Thymus (tissue), 11 donors: Measurements from ENCODE around the gene RAB6A. TPM values are rescaled to one million over a fixed set of nuclear protein-coding genes. Genes with fewer than 3 reads are reported as not detected.
A peak's percentile ranks its signal among the peaks of the same experiment; 100 is the strongest.
"Not testable (repeated sequence)": the region's sequence is repeated elsewhere in the genome, so short reads cannot be mapped to it uniquely, and the experiment has no call there.

Experiments used
- DNase-seq, 9 donors: peaks; one replicate each; pipeline ENCODE4 v3.0.0-alpha.2; 2013; ENCODE audit warnings: low spot score in 9 of 9, low read depth in 6 of 9, missing footprints in 1 of 9
- H3K27ac ChIP-seq, 2 donors: one replicate each; pipeline ENCODE4 v1.5.1; 2013; ENCODE audit warnings: control low read depth in 1 of 2, low read depth in 1 of 2, low read length in 1 of 2, mild to moderate bottlenecking in 1 of 2, moderate library complexity in 1 of 2
- H3K27me3 ChIP-seq, 2 donors: one replicate each; pipeline ENCODE4 v1.5.1; 2013; ENCODE audit warnings: low read length in 1 of 2; ENCODE audit not compliant: control insufficient read depth in 2 of 2, insufficient read depth in 1 of 2
- H3K36me3 ChIP-seq, 2 donors: one replicate each; pipeline ENCODE4 v1.5.1; 2013; ENCODE audit warnings: low read length in 1 of 2, mild to moderate bottlenecking in 1 of 2, moderate library complexity in 1 of 2; ENCODE audit not compliant: control insufficient read depth in 2 of 2, insufficient read depth in 2 of 2
- H3K4me1 ChIP-seq, 2 donors: one replicate each; pipeline ENCODE4 v1.5.1; 2013; ENCODE audit warnings: low read length in 2 of 2; ENCODE audit not compliant: control insufficient read depth in 2 of 2, insufficient read depth in 2 of 2
- H3K4me3 ChIP-seq, 2 donors: one replicate each; pipeline ENCODE4 v1.5.1; 2013; ENCODE audit warnings: low read length in 2 of 2, control low read depth in 1 of 2, mild to moderate bottlenecking in 1 of 2
- H3K9me3 ChIP-seq, 2 donors: one replicate each; pipeline ENCODE4 v1.5.1; 2013; ENCODE audit warnings: low read length in 1 of 2, mild to moderate bottlenecking in 1 of 2; ENCODE audit not compliant: control insufficient read depth in 2 of 2, insufficient read depth in 1 of 2
- WGBS: extraction: QIAGEN DNeasy Blood & Tissue Kit; methylation state at CpG from one replicate; pipeline ENCODE4 v1.1.7; 2013; 5-methylcytosine and 5-hydroxymethylcytosine counted together
- polyA plus RNA-seq: library from polyadenylated mRNA; stranded (reverse); fragments of 200-250 nt; gene quantifications from one replicate; pipeline ENCODE4 v1.2.3, GENCODE V29; 2013
- total RNA-seq: library from RNA; stranded (reverse); fragments of 120-200 nt; gene quantifications from one replicate; pipeline ENCODE4 v1.2.4, GENCODE V29; 2013
- donor health status: healthy.

RAB6A gene
- total and polyA plus RNA-seq, 2 donors, result 48.9 to 64.4 TPM

GRCh38 chr11:73783483-73784020, 22.7 kb upstream of the RAB6A start:
- H3K27me3 ChIP-seq, result no peaks in the 10 kb centered on the region
- H3K4me3 ChIP-seq, result no peak overlapping the region
- DNase-seq, result no peak
- no peaks in the 10 kb centered on the region for H3K36me3 ChIP-seq
- H3K4me1 ChIP-seq, result peaks cover 1 to 10% of the 10 kb centered on the region in 2 donors
- WGBS, result 97% methylated on average over 5 of the region's 5 CpGs
- no peak overlapping the region for H3K27ac ChIP-seq
- peaks cover 0 to 1% of the 10 kb centered on the region in 2 donors for H3K9me3 ChIP-seq

DNA sequence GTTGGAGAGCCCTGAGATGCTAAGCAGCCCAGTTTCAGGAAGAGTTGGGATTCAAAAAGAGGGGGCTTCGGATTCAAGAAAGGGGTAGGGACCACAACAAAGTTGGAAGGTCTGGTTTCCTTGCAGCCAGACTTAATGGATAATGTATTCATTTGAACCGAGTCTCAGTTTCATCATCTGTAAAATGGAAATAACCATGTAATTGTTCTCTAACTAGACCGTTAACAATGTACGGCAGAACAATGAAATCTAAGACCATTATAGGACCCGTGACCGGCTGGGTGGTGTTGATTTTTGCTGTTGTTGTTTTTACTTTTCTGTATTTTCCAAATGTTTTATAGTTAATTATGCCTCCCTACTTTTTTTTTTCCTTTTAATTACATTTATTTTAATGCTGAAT, 20.4 kb upstream of the RAB6A start:
- Histone ChIP-seq H3K27ac (no peak overlapping the region), H3K36me3 (no peaks in the 10 kb centered on the region), H3K4me3 (no peak overlapping the region), H3K27me3 (no peaks in the 10 kb centered on the region), H3K4me1 (peaks cover 0 to 3% of the 10 kb centered on the region in 2 donors), H3K9me3 (no peaks in the 10 kb centered on the region)
- 98% methylated on average over 6 of the region's 6 CpGs for WGBS
- no peak for DNase-seq

- under 1% methylated on average over 30 of the region's 30 CpGs for WGBS
- H3K9me3 ChIP-seq, result peaks cover 0 to 4% of the 10 kb centered on the region in 2 donors
- H3K4me1 ChIP-seq, result peaks cover 0 to 3% of the 10 kb centered on the region in 2 donors
- no peaks in the 10 kb centered on the region for H3K36me3 ChIP-seq
- peak; percentile 91 to 99 (median 96) for DNase-seq
- H3K4me3 ChIP-seq, result peak overlapping the region; percentile 61 to 65
- H3K27me3 ChIP-seq, result no peaks in the 10 kb centered on the region
- peak overlapping the region; percentile 96 to 99 for H3K27ac ChIP-seq
Observed at GRCh38 chr11:73779084-73779902, 18.4 kb upstream of the RAB6A start.

DNA sequence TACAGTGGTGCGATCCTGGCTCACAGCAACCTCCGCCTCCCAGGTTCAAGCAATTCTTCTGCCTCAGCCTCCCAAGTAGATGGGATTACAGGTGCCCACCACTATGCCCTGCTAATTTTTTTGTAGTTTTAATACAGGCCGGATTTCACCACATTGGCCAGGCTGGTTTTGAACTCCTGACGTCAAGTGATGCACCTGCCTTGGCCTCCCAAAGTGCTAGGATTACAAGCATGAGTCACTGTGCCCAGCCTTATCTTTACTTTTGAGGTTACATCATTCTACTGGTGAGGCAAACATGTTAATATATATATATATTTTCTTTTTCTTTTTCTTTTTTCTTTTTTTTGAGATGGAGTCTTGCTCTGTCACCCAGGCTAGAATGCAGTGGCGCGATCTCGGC, 9.9 kb upstream of the RAB6A start:
- not testable (repeated sequence) for H3K4me1 ChIP-seq, H3K27ac ChIP-seq, H3K4me3 ChIP-seq, H3K36me3 ChIP-seq, DNase-seq, H3K27me3 ChIP-seq, H3K9me3 ChIP-seq
- 98% methylated on average over 7 of the region's 7 CpGs for WGBS

GRCh38 chr11:73766763-73767162, 5.9 kb upstream of the RAB6A start:
- 99% methylated on average over 1 of the region's 1 CpG for WGBS
- Histone ChIP-seq H3K4me3 (no peak overlapping the region), H3K4me1 (no peaks in the 10 kb centered on the region), H3K36me3 (no peaks in the 10 kb centered on the region), H3K9me3 (no peaks in the 10 kb centered on the region), H3K27me3 (peaks cover 0 to 3% of the 10 kb centered on the region in 2 donors), H3K27ac (no peak overlapping the region)
- DNase-seq, result no peak

DNA sequence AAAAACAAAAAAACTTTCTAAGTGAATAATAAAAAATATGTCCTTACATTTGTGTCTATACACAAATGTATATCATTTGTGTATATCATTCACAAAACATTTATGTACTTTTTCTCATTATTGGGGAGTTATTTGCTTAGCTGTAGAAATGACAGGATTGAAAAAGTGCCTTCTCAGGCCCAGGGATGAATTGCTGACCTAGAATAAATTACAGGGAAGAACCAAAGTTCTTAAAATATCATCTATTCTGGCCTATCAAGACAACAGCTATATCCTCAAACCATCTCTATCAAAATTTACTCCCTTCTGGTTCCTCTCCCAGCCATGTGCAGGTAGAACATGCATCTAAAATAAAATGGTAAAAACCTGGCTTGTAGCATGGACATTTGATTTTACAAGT, 1.9 kb upstream of the RAB6A start:
- H3K4me1 ChIP-seq, result peaks cover 3 to 5% of the 10 kb centered on the region in 2 donors
- H3K36me3 ChIP-seq, result no peaks in the 10 kb centered on the region
- H3K27ac ChIP-seq, result no peak overlapping the region
- no peak overlapping the region for H3K4me3 ChIP-seq
- H3K27me3 ChIP-seq, result peaks cover 0 to 3% of the 10 kb centered on the region in 2 donors
- no peak for DNase-seq
- H3K9me3 ChIP-seq, result no peaks in the 10 kb centered on the region

DNA sequence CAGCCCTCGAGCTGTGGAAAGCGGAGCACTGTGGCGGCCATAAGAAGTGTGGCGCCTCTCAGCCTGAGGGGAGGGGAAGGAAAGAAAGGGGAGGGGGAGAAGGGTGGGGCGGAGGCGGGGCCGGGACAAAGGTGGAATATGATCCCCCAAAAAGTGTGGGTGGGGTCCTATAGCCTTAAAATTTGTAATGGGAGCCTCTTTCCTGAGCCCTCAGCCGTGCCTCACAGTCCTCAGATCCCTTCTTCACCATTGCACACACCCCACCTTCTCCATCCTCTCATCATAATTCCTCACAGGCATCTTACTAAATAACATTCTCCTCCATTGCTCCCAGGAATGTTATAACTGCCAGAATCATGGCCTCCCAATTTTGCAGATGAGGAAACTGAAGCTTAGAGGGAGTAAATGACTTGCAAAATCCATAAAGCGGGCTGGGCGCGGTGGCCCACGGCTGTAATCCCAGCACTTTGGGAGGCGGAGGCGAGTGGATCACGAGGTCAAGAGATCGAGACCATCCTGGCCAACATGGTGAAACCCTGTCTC, 600 bp upstream of the RAB6A start:
- no peaks in the 10 kb centered on the region for H3K36me3 ChIP-seq
- DNase-seq, result no peak
- peak overlapping the region; percentile 79 to 88 for H3K27ac ChIP-seq
- peak overlapping the region; percentile 47 to 77 for H3K4me3 ChIP-seq
- H3K9me3 ChIP-seq, result no peaks in the 10 kb centered on the region
- WGBS, result 50% methylated on average over 16 of the region's 16 CpGs
- no peaks in the 10 kb centered on the region for H3K27me3 ChIP-seq
- peaks cover 3 to 5% of the 10 kb centered on the region in 2 donors for H3K4me1 ChIP-seq

GRCh38 chr11:73760135-73760678, 667 bp downstream of the RAB6A start:
- DNase-seq, result peak in 2 of 9 donors; percentile 11 to 32
- peaks cover 3 to 5% of the 10 kb centered on the region in 2 donors for H3K4me1 ChIP-seq
- under 1% methylated on average over 44 of the region's 44 CpGs for WGBS
- H3K4me3 ChIP-seq, result peak overlapping the region; percentile 77 to 92
- no peaks in the 10 kb centered on the region for H3K9me3 ChIP-seq
- H3K27me3 ChIP-seq, result no peaks in the 10 kb centered on the region
- H3K36me3 ChIP-seq, result no peaks in the 10 kb centered on the region
- H3K27ac ChIP-seq, result peak overlapping the region; percentile 83 to 90

GRCh38 chr11:73759610-73760134, 1.2 kb downstream of the RAB6A start:
- no peaks in the 10 kb centered on the region for H3K9me3 ChIP-seq
- H3K27me3 ChIP-seq, result no peaks in the 10 kb centered on the region
- H3K36me3 ChIP-seq, result no peaks in the 10 kb centered on the region
- 4% methylated on average over 8 of the region's 8 CpGs for WGBS
- H3K4me1 ChIP-seq, result peaks cover 3 to 5% of the 10 kb centered on the region in 2 donors
- H3K27ac ChIP-seq, result no peak overlapping the region
- DNase-seq, result peak in 4 of 9 donors; percentile 5 to 39 (median 20)
- peak overlapping the region; percentile 77 to 92 for H3K4me3 ChIP-seq
